ENCODE data around the gene ANGPTL2.

- TF ChIP-seq CTCF (IDR thresholded peaks at IDR 0.05 in 4 of 5, conservative IDR thresholded peaks at IDR 0.05 in 1 of 5) (no peak), POLR2A (IDR thresholded peaks at IDR 0.05) (no peak)
Observed at GRCh38 chr9:127105805-127106465, 16.5 kb downstream of the ANGPTL2 start.

Data from gastrocnemius medialis (tissue), 4 donors.